Measurements from ENCODE around the gene ZNF652. TPM values are rescaled to one million over a fixed set of nuclear protein-coding genes. Genes with fewer than 3 reads are reported as not detected.

The ZNF652 gene
- total and polyA plus RNA-seq, 2 experiments from 2014 or later: 36.2 to 54.5 TPM

DNA sequence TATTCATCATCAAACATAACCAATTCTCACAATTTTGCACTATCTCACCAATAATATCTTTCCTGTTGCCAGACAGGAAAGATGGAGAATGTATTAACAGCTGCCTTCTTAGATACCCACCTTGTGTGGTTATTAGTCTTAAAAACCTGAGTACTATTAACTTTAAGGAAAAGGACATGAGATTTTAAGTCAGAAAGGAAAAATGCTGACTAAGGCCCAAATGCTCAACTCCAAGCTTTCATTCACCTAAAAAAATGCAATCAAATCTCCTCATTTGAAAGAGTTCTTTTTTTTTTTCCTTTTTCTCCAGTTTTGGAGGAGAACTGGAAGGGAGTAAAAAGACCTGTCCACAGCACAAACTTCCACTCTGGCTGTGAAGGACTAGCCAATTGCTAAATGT is 70.1 kb downstream of the ZNF652 start:
- Mint-ChIP-seq H3K4me1 (peaks cover 11% of the 10 kb centered on the region; the same call in 2 of the 3 replicates), H3K4me3 (no peak overlapping the region), H3K36me3 (ENCODE audit: low read depth) (no peaks in the 10 kb centered on the region), H3K27ac (peak overlapping the region; percentile 53), H3K27me3 (ENCODE audit: insufficient read depth, low read depth, poor library complexity) (no peaks in the 10 kb centered on the region), H3K9me3 (no peaks in the 10 kb centered on the region)
- Histone ChIP-seq H3K79me2 (replicated peaks; ENCODE audit: insufficient read depth) (no peaks in the 10 kb centered on the region), H3K27me3 (ENCODE audit: insufficient read depth) (no peaks in the 10 kb centered on the region), H3K27ac (ENCODE audit: low read depth) (no peak overlapping the region), H3K4me1 (ENCODE audit: insufficient read depth) (no peaks in the 10 kb centered on the region), H4K20me1 (replicated peaks; ENCODE audit: insufficient read depth) (0 out of 2 replicates have a peak, but pooled peaks cover 3% of the 10 kb centered on the region), H2AFZ (no peak overlapping the region), H3K36me3 (ENCODE audit: insufficient read depth) (no peaks in the 10 kb centered on the region), H3F3A (replicated peaks; ENCODE audit: low read depth) (no peaks in the 10 kb centered on the region), H3K4me2 (no peak overlapping the region), H3K4me3 (no peak overlapping the region), H3K9me2 (ENCODE audit: insufficient read depth) (no peaks in the 10 kb centered on the region)
- no peak for TF ChIP-seq POLR2AphosphoS5 (IDR thresholded peaks at IDR 0.05; ENCODE audit: low read depth)
- DNase-seq (ENCODE audit: low spot score): no peak
- ATAC-seq: no peak

GRCh38 chr17:49290690-49291359 is 71.2 kb downstream of the ZNF652 start:
- Histone ChIP-seq H3K27ac (ENCODE audit: low read depth) (no peak overlapping the region), H3K4me2 (no peak overlapping the region), H3F3A (replicated peaks; ENCODE audit: low read depth) (no peaks in the 10 kb centered on the region), H3K27me3 (ENCODE audit: insufficient read depth) (no peaks in the 10 kb centered on the region), H2AFZ (no peak overlapping the region), H3K4me3 (no peak overlapping the region), H3K9me2 (ENCODE audit: insufficient read depth) (no peaks in the 10 kb centered on the region), H3K36me3 (ENCODE audit: insufficient read depth) (no peaks in the 10 kb centered on the region), H3K79me2 (replicated peaks; ENCODE audit: insufficient read depth) (no peaks in the 10 kb centered on the region), H3K4me1 (ENCODE audit: insufficient read depth) (no peaks in the 10 kb centered on the region), H4K20me1 (replicated peaks; ENCODE audit: insufficient read depth) (0 out of 2 replicates have a peak, but pooled peaks cover 3% of the 10 kb centered on the region)
- Mint-ChIP-seq H3K4me1 (peaks cover 11% of the 10 kb centered on the region; the same call in 2 of the 3 replicates), H3K4me3 (no peak overlapping the region), H3K36me3 (ENCODE audit: low read depth) (no peaks in the 10 kb centered on the region), H3K27ac (no peak overlapping the region), H3K27me3 (ENCODE audit: insufficient read depth, low read depth, poor library complexity) (no peaks in the 10 kb centered on the region), H3K9me3 (no peaks in the 10 kb centered on the region)
- TF ChIP-seq EZH2 (IDR thresholded peaks at IDR 0.05; ENCODE audit: low read depth, unreplicated experiment): no peak
- peak; percentile 66 to 78 for TF ChIP-seq CTCF (conservative IDR thresholded peaks at IDR 0.05; ENCODE audit: low read depth in 2 of 2)
- ATAC-seq: peak; percentile 69
- DNase-seq (ENCODE audit: low spot score): peak; percentile 71

DNA sequence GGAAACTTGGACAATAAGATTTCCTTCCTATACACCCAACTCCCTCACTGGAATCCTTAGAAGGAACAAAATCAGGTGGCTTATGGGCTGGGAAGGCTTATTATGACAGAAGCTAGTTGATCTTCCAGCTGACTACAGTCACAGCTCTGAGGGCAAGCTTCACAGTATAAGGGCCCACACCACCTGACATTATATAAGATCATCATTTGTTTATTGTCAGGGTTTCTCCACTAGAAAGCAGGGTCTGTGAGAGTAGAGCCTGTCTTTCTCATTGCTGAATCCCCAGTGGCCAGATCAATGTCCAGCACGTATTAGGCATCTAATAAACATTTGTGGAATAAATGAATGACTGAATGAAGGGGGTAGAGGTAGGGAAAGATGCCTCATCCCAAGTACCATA is 73.7 kb downstream of the ZNF652 start:
- TF ChIP-seq POLR2AphosphoS5 (IDR thresholded peaks at IDR 0.05; ENCODE audit: low read depth) (no peak), NANOG (IDR thresholded peaks at IDR 0.05; ENCODE audit: borderline replicate concordance) (no peak), ETS1 (IDR thresholded peaks at IDR 0.05) (no peak), STAT1 (IDR thresholded peaks at IDR 0.05; ENCODE audit: unreplicated experiment) (no peak), EZH2 (IDR thresholded peaks at IDR 0.05; ENCODE audit: low read depth, unreplicated experiment) (no peak), ZNF331 (CRISPR knock-in tag; IDR thresholded peaks at IDR 0.05; ENCODE audit: low read depth) (no peak), JUNB (IDR thresholded peaks at IDR 0.05; ENCODE audit: unreplicated experiment) (no peak), EZH2phosphoT487 (IDR thresholded peaks at IDR 0.05; ENCODE audit: unreplicated experiment) (no peak)
- Histone ChIP-seq H3K27ac (ENCODE audit: low read depth) (no peak overlapping the region), H3F3A (replicated peaks; ENCODE audit: low read depth) (no peaks in the 10 kb centered on the region), H3K4me1 (ENCODE audit: insufficient read depth) (no peaks in the 10 kb centered on the region), H3K36me3 (ENCODE audit: insufficient read depth) (no peaks in the 10 kb centered on the region), H3K4me3 (no peak overlapping the region), H3K27me3 (ENCODE audit: insufficient read depth) (no peaks in the 10 kb centered on the region), H2AFZ (no peak overlapping the region), H4K20me1 (replicated peaks; ENCODE audit: insufficient read depth) (0 out of 2 replicates have a peak, but pooled peaks cover 3% of the 10 kb centered on the region), H3K9me2 (ENCODE audit: insufficient read depth) (no peaks in the 10 kb centered on the region), H3K79me2 (replicated peaks; ENCODE audit: insufficient read depth) (no peaks in the 10 kb centered on the region), H3K4me2 (no peak overlapping the region)
- Mint-ChIP-seq H3K4me3 (no peak overlapping the region), H3K27ac (no peak overlapping the region), H3K27me3 (ENCODE audit: insufficient read depth, low read depth, poor library complexity) (no peaks in the 10 kb centered on the region), H3K9me3 (no peaks in the 10 kb centered on the region), H3K4me1 (peaks cover 7% of the 10 kb centered on the region; the same call in 2 of the 3 replicates), H3K36me3 (ENCODE audit: low read depth) (no peaks in the 10 kb centered on the region)
- DNase-seq (ENCODE audit: low spot score): no peak
- no peak for ATAC-seq

All from GM23338 (cell line).